NCI-H2029 treated with DMSO at 0.1 percent for 48 hours (cell line): ENCODE data around the gene YARS1.
A peak's percentile ranks its signal among the peaks of the same experiment; 100 is the strongest.

Experiments used
- DNase-seq: peaks from one replicate; lab custom pipeline; 2025; lab: John Stamatoyannopoulos, UW

Gene YARS1

GRCh38 chr1:32763221-32763620 lies 53.9 kb downstream of the YARS1 start:
- no peak for DNase-seq

GRCh38 chr1:32761936-32762335 lies 55.2 kb downstream of the YARS1 start:
- no peak for DNase-seq

GRCh38 chr1:32761253-32761877 lies 55.8 kb downstream of the YARS1 start:
- DNase-seq: no peak

GRCh38 chr1:32759997-32760623 lies 57.0 kb downstream of the YARS1 start:
- DNase-seq: no peak

GRCh38 chr1:32759521-32759981 lies 57.6 kb downstream of the YARS1 start:
- DNase-seq: no peak

GRCh38 chr1:32758795-32759430 lies 58.2 kb downstream of the YARS1 start:
- DNase-seq: no peak

GRCh38 chr1:32758177-32758794 lies 58.9 kb downstream of the YARS1 start:
- no peak for DNase-seq

- no peak for DNase-seq
These were observed 59.8 kb downstream of the YARS1 start for GRCh38 chr1:32757213-32757895.

- no peak for DNase-seq
These were observed 61.4 kb downstream of the YARS1 start for GRCh38 chr1:32755810-32756159.

GRCh38 chr1:32755098-32755809 lies 61.9 kb downstream of the YARS1 start:
- no peak for DNase-seq

- no peak for DNase-seq
These were observed 62.7 kb downstream of the YARS1 start for GRCh38 chr1:32754317-32755097.

- no peak for DNase-seq
These were observed 63.4 kb downstream of the YARS1 start for GRCh38 chr1:32753532-32754316.

GRCh38 chr1:32749771-32750170 lies 67.4 kb downstream of the YARS1 start:
- DNase-seq: no peak

- DNase-seq: no peak
These were observed 67.8 kb downstream of the YARS1 start for GRCh38 chr1:32749332-32749731.

GRCh38 chr1:32748926-32749325 lies 68.2 kb downstream of the YARS1 start:
- no peak for DNase-seq

GRCh38 chr1:32748348-32748747 lies 68.8 kb downstream of the YARS1 start:
- DNase-seq: no peak

- peak; percentile 67 for DNase-seq
These were observed 71.0 kb downstream of the YARS1 start for GRCh38 chr1:32746130-32746529.

- no peak for DNase-seq
These were observed 73.1 kb downstream of the YARS1 start for GRCh38 chr1:32744071-32744425.

- no peak for DNase-seq
These were observed 73.6 kb downstream of the YARS1 start for GRCh38 chr1:32743380-32744070.

- no peak for DNase-seq
These were observed 74.2 kb downstream of the YARS1 start for GRCh38 chr1:32742956-32743355.
